ENCODE results near the gene CRADD. TPM values are rescaled to one million over a fixed set of nuclear protein-coding genes. Genes with fewer than 3 reads are reported as not detected.

The CRADD gene
- total and polyA plus RNA-seq, 10 of the 15 experiments (the other 5 are each of a cell fraction or from before 2014, with no cell fraction given): 7.6 to 15.5 (median 11.7) TPM

GRCh38 chr12:93844164-93844784 lies 167.1 kb downstream of the CRADD start:
- DNase-seq (ENCODE audit: low read depth, low spot score) (no peak), FAIRE-seq (no peak), ATAC-seq (no peak)
- no peaks in the 10 kb centered on the region for H3K27me3 ChIP-seq (replicated peaks in 1 of 2; ENCODE audit: control insufficient read depth in 2 of 2, insufficient read depth in 2 of 2, low read length in 1 of 2)
- TF ChIP-seq EP300 (IDR thresholded peaks at IDR 0.05; ENCODE audit: borderline replicate concordance in 1 of 2, control insufficient read depth in 1 of 2, low read depth in 2 of 2, low read length in 2 of 2): no peak
- no peak for TF ChIP-seq TAF1 (IDR thresholded peaks at IDR 0.05; ENCODE audit: borderline replicate concordance, low read depth, low read length)
- TF ChIP-seq POLR2AphosphoS5 (IDR thresholded peaks at IDR 0.05; ENCODE audit: low read length): no peak
- no peak for TF ChIP-seq HDAC2 (IDR thresholded peaks at IDR 0.05)
- TF ChIP-seq ZBTB4 (CRISPR knock-in tag; IDR thresholded peaks at IDR 0.05): no peak
- TF ChIP-seq ATF3 (IDR thresholded peaks at IDR 0.05; ENCODE audit: borderline replicate concordance, extremely low read depth, low read depth, low read length): no peak
- TF ChIP-seq IRF5 (IDR thresholded peaks at IDR 0.05; ENCODE audit: borderline replicate concordance): no peak
- no peak for TF ChIP-seq NRF1 (conservative IDR thresholded peaks at IDR 0.05; ENCODE audit: low read depth, low read length)
- no peak for TF ChIP-seq ZNF274 (IDR thresholded peaks at IDR 0.05; ENCODE audit: insufficient read depth, insufficient read length)
- no peak for TF ChIP-seq WRNIP1 (IDR thresholded peaks at IDR 0.05; ENCODE audit: borderline replicate concordance, low read depth, low read length)
- BruUV-seq (replicated peaks): no TSS peak
- ChIA-PET RAD21 (ENCODE audit: unreplicated experiment) (no interaction called here), CTCF (no interaction called here), SMC1A (ENCODE audit: uncharacterized antibody, unreplicated experiment) (interaction anchor here (1.5 kb wide), 1 partner anchor 16 kb away, joined by 6 read pairs; no protein-coding TSS in a partner anchor), POLR2A (no interaction called here)
- no peaks in the 10 kb centered on the region for H3K9me3 ChIP-seq (replicated peaks; ENCODE audit: control insufficient read depth, insufficient read depth, low read length)
- no peak overlapping the region for H3K4me2 ChIP-seq (ENCODE audit: control insufficient read depth, insufficient read depth)
- H3K27ac ChIP-seq (ENCODE audit: control insufficient read depth, insufficient read depth): no peak overlapping the region
- H3K36me3 ChIP-seq (ENCODE audit: control insufficient read depth in 2 of 2, insufficient read depth in 2 of 2, low read length in 1 of 2): no peaks in the 10 kb centered on the region
- H3K79me2 ChIP-seq (ENCODE audit: control insufficient read depth, insufficient read depth, low read length): no peaks in the 10 kb centered on the region
- 80% methylated on average over 7 of the region's 7 CpGs for WGBS (ENCODE audit: insufficient coverage, insufficient replicate concordance, low lambda C conversion rate, missing lambda C conversion rate)
- H3K4me3 ChIP-seq: no peak overlapping the region
- no peak overlapping the region for H2AFZ ChIP-seq (ENCODE audit: control insufficient read depth, low read depth, low read length)
- H4K20me1 ChIP-seq (ENCODE audit: control insufficient read depth, insufficient read depth): no peaks in the 10 kb centered on the region
- H3K4me1 ChIP-seq (ENCODE audit: control insufficient read depth, insufficient read depth, low read length): peaks cover 21% of the 10 kb centered on the region
- no peak overlapping the region for H3K9ac ChIP-seq (ENCODE audit: control insufficient read depth, insufficient read depth, low read length)
- in situ Hi-C loops (cut with MboI): no loop called here
- intact Hi-C loops (cut with micrococcal nuclease; ENCODE audit: unreplicated experiment): no loop called here

All from GM12878 (cell line).